Parathyroid adenoma (tissue), 2 donors: ENCODE data around the gene COL11A1.

Experiments
- H2AFZ ChIP-seq: fragments of 300-600 bp; sonication (generic); one replicate; pipeline ENCODE4 v1.7.0; 2017; ENCODE audit warnings: antibody characterized with exemption, mild to moderate bottlenecking
- H3K27ac ChIP-seq: fragments of 300-600 bp; sonication (generic); one replicate; pipeline ENCODE4 v1.7.0; 2017
- H3K27me3 ChIP-seq: fragments of 300-600 bp; sonication (generic); one replicate; pipeline ENCODE4 v1.7.0; 2017; ENCODE audit warnings: low read length; ENCODE audit not compliant: control insufficient read depth, insufficient read depth
- H3K36me3 ChIP-seq: fragments of 300-600 bp; sonication (generic); one replicate; pipeline ENCODE4 v1.7.0; 2017; ENCODE audit warnings: low read length; ENCODE audit not compliant: control insufficient read depth, insufficient read depth
- H3K4me1 ChIP-seq: fragments of 300-600 bp; sonication (generic); one replicate; pipeline ENCODE4 v1.7.0; 2017; ENCODE audit warnings: control low read depth
- H3K4me2 ChIP-seq: fragments of 300-600 bp; sonication (generic); one replicate; pipeline ENCODE4 v1.7.0; 2017; ENCODE audit warnings: low read length
- H3K4me3 ChIP-seq: fragments of 300-600 bp; sonication (generic); one replicate; pipeline ENCODE4 v1.7.0; 2017; ENCODE audit warnings: low read depth, low read length
- H3K79me2 ChIP-seq: fragments of 300-600 bp; sonication (generic); one replicate; pipeline ENCODE4 v1.7.0; 2017; ENCODE audit warnings: control low read depth
- H3K9ac ChIP-seq: fragments of 300-600 bp; sonication (generic); one replicate; pipeline ENCODE4 v1.7.0; 2017; ENCODE audit warnings: mild to moderate bottlenecking
- H3K9me3 ChIP-seq: fragments of 300-600 bp; sonication (generic); one replicate; pipeline ENCODE4 v1.7.0; 2017; ENCODE audit warnings: low read length; ENCODE audit not compliant: control insufficient read depth
- CTCF ChIP-seq: fragments of 300-600 bp; sonication (generic); IDR thresholded peaks from one replicate; pipeline ENCODE4 v1.7.0; 2017; ENCODE audit warnings: antibody characterized with exemption, mild to moderate bottlenecking
- donor health status: primary hyperparathyroidism.

COL11A1 gene

GRCh38 chr1:102875756-102876155, 232.6 kb downstream of the COL11A1 start:
- Histone ChIP-seq H3K9ac (no peak overlapping the region), H3K27me3 (no peaks in the 10 kb centered on the region), H3K36me3 (no peaks in the 10 kb centered on the region), H3K9me3 (no peaks in the 10 kb centered on the region), H3K4me1 (no peaks in the 10 kb centered on the region), H3K27ac (no peak overlapping the region), H3K4me3 (no peak overlapping the region), H3K79me2 (no peaks in the 10 kb centered on the region), H2AFZ (no peak overlapping the region), H3K4me2 (no peak overlapping the region)
- TF ChIP-seq CTCF: no peak

- H2AFZ ChIP-seq: no peak overlapping the region
- H3K27ac ChIP-seq: no peak overlapping the region
- H3K4me2 ChIP-seq: no peak overlapping the region
- no peak for TF ChIP-seq CTCF
- no peaks in the 10 kb centered on the region for H3K27me3 ChIP-seq
- H3K4me3 ChIP-seq: no peak overlapping the region
- no peaks in the 10 kb centered on the region for H3K36me3 ChIP-seq
- H3K4me1 ChIP-seq: no peaks in the 10 kb centered on the region
- no peaks in the 10 kb centered on the region for H3K9me3 ChIP-seq
- no peak overlapping the region for H3K9ac ChIP-seq
- no peaks in the 10 kb centered on the region for H3K79me2 ChIP-seq
Measured at GRCh38 chr1:102872526-102872925, 235.8 kb downstream of the COL11A1 start.

- no peak overlapping the region for H3K27ac ChIP-seq
- H3K4me2 ChIP-seq: no peak overlapping the region
- no peaks in the 10 kb centered on the region for H3K4me1 ChIP-seq
- no peak overlapping the region for H3K9ac ChIP-seq
- no peak overlapping the region for H3K4me3 ChIP-seq
- H3K27me3 ChIP-seq: no peaks in the 10 kb centered on the region
- TF ChIP-seq CTCF: no peak
- H3K36me3 ChIP-seq: no peaks in the 10 kb centered on the region
- H3K79me2 ChIP-seq: no peaks in the 10 kb centered on the region
- H3K9me3 ChIP-seq: no peaks in the 10 kb centered on the region
- H2AFZ ChIP-seq: no peak overlapping the region
Measured at GRCh38 chr1:102872097-102872496, 236.2 kb downstream of the COL11A1 start.

GRCh38 chr1:102863704-102864103, 244.6 kb downstream of the COL11A1 start:
- no peak overlapping the region for H2AFZ ChIP-seq
- H3K9ac ChIP-seq: no peak overlapping the region
- no peaks in the 10 kb centered on the region for H3K36me3 ChIP-seq
- no peak for TF ChIP-seq CTCF
- no peaks in the 10 kb centered on the region for H3K4me1 ChIP-seq
- H3K27ac ChIP-seq: no peak overlapping the region
- H3K79me2 ChIP-seq: no peaks in the 10 kb centered on the region
- no peaks in the 10 kb centered on the region for H3K9me3 ChIP-seq
- H3K4me2 ChIP-seq: no peak overlapping the region
- H3K27me3 ChIP-seq: no peaks in the 10 kb centered on the region
- no peak overlapping the region for H3K4me3 ChIP-seq

- Histone ChIP-seq H3K9me3 (no peaks in the 10 kb centered on the region), H3K27me3 (no peaks in the 10 kb centered on the region), H3K4me3 (no peak overlapping the region), H3K79me2 (no peaks in the 10 kb centered on the region), H3K4me1 (no peaks in the 10 kb centered on the region), H3K9ac (no peak overlapping the region), H3K36me3 (no peaks in the 10 kb centered on the region), H3K27ac (no peak overlapping the region), H2AFZ (no peak overlapping the region), H3K4me2 (no peak overlapping the region)
- TF ChIP-seq CTCF: no peak
Measured at GRCh38 chr1:102861247-102861646, 247.1 kb downstream of the COL11A1 start.
